Transverse colon (tissue), 3 donors: ENCODE results near the gene PLXND1.

Source experiments
- CTCF ChIP-seq, 5 experiments: fragments of 200-600 bp in 3 of 5; fragments of 450-650 bp in 2 of 5; sonication (generic) in 3 of 5; IDR thresholded peaks; 1 replicate in 2 of 5; 2 replicates in 3 of 5; pipeline ENCODE4 v1.5.1; 2016 to 2017; ENCODE audit warnings: antibody characterized with exemption in 5 of 5, inconsistent platforms in 3 of 5, mild to moderate bottlenecking in 2 of 5, moderate library complexity in 1 of 5
- EP300 ChIP-seq: sonication (generic); formaldehyde crosslinking; IDR thresholded peaks from one replicate; pipeline ENCODE4 v1.6.1; 2017; ENCODE audit warnings: antibody characterized with exemption, low read depth
- POLR2A ChIP-seq: fragments of 450-650 bp; IDR thresholded peaks from one replicate; pipeline ENCODE4 v1.6.1; 2016; ENCODE audit warnings: antibody characterized with exemption, mild to moderate bottlenecking, moderate library complexity

- no peak for TF ChIP-seq POLR2A
- TF ChIP-seq EP300: no peak
- TF ChIP-seq CTCF (IDR thresholded peaks at IDR 0.05): no peak
Observed at GRCh38 chr3:129572603-129573002, 33.9 kb downstream of the PLXND1 start.
